RWPE2 (cell line): ENCODE results near the gene DUSP9.
A peak's percentile ranks its signal among the peaks of the same experiment; 100 is the strongest.

Experiments
- ATAC-seq: fragments of 200-7000 bp; cut with Tn5 transposase; 3 replicates; pipeline ENCODE4 v1.9.1; 2021; ENCODE audit warnings: low read depth
- DNase-seq: peaks from one replicate; pipeline ENCODE4 v3.0.0-alpha.2; 2020; ENCODE audit warnings: low spot score
- H3K27ac ChIP-seq: fragments of 450-650 bp; 2 replicates; pipeline ENCODE4 v1.5.1; 2017; ENCODE audit warnings: mild to moderate bottlenecking; ENCODE audit not compliant: poor library complexity, severe bottlenecking
- H3K27me3 ChIP-seq: fragments of 250-450 bp; sonication (Bioruptor Pico); 2 replicates; pipeline ENCODE4 v1.5.1; 2021; ENCODE audit warnings: mild to moderate bottlenecking, moderate library complexity; ENCODE audit not compliant: insufficient read depth, poor library complexity, severe bottlenecking
- H3K36me3 ChIP-seq: fragments of 250-450 bp; sonication (Bioruptor Pico); 2 replicates; pipeline ENCODE4 v1.5.1; 2020; ENCODE audit warnings: low read depth, mild to moderate bottlenecking, moderate library complexity
- H3K4me1 ChIP-seq: fragments of 250-450 bp; sonication (Bioruptor Pico); 2 replicates; pipeline ENCODE4 v1.5.1; 2021; ENCODE audit warnings: mild to moderate bottlenecking, moderate library complexity; ENCODE audit not compliant: insufficient read depth, poor library complexity, severe bottlenecking
- H3K4me3 ChIP-seq: fragments of 250-450 bp; sonication (Bioruptor Pico); 2 replicates; pipeline ENCODE4 v1.5.1; 2021; ENCODE audit warnings: mild to moderate bottlenecking, moderate library complexity; ENCODE audit not compliant: severe bottlenecking
- H3K9me3 ChIP-seq: fragments of 250-450 bp; sonication (Bioruptor Pico); 2 replicates; pipeline ENCODE4 v1.5.1; 2021; ENCODE audit warnings: mild to moderate bottlenecking, moderate library complexity; ENCODE audit not compliant: severe bottlenecking
- TF ChIP-seq, protein P1 (sequence below): fragments of 450-650 bp; IDR thresholded peaks from one replicate; pipeline ENCODE4 v1.5.1; 2017; ENCODE audit warnings: mild to moderate bottlenecking, moderate library complexity; ENCODE audit not compliant: poor library complexity, severe bottlenecking

Gene DUSP9

DNA sequence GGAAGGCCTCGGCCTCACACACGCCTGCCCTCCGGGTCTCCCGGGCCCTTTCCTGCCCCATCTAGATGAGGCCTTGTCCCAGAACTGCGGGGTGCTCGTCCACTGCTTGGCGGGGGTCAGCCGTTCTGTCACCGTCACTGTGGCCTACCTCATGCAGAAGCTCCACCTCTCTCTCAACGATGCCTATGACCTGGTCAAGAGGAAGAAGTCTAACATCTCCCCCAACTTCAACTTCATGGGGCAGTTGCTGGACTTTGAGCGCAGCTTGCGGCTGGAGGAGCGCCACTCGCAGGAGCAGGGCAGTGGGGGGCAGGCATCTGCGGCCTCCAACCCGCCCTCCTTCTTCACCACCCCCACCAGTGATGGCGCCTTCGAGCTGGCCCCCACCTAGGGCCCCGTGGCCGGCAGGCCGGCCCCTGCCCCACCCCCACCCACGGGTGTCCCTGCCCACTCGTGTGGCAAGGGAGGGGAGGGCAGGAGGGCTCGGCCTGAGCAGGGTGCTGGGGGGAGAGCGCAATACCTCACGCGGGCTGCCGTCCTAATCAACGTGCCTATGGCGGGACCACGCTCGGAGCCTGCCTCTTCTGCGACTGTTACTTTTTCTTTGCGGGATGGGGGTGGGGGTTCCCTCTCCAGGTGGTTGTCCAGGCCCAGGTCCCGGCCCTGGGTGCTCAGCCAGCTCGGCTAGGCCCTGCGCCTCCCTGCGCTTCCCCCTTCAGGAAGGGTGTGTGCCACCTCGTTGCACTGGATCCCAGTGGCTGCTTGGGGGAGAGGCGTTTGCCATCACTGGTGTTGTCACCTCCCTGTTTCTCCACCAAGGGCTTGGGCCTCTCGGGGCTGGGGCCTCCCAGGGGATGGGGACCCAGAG, 3.1 kb downstream of the DUSP9 start:
- Histone ChIP-seq H3K9me3 (no peaks in the 10 kb centered on the region), H3K4me3 (no peak overlapping the region), H3K4me1 (peaks cover 5% of the 10 kb centered on the region), H3K27ac (no peak overlapping the region), H3K27me3 (no peaks in the 10 kb centered on the region), H3K36me3 (no peaks in the 10 kb centered on the region)
- TF ChIP-seq, protein P1, sequence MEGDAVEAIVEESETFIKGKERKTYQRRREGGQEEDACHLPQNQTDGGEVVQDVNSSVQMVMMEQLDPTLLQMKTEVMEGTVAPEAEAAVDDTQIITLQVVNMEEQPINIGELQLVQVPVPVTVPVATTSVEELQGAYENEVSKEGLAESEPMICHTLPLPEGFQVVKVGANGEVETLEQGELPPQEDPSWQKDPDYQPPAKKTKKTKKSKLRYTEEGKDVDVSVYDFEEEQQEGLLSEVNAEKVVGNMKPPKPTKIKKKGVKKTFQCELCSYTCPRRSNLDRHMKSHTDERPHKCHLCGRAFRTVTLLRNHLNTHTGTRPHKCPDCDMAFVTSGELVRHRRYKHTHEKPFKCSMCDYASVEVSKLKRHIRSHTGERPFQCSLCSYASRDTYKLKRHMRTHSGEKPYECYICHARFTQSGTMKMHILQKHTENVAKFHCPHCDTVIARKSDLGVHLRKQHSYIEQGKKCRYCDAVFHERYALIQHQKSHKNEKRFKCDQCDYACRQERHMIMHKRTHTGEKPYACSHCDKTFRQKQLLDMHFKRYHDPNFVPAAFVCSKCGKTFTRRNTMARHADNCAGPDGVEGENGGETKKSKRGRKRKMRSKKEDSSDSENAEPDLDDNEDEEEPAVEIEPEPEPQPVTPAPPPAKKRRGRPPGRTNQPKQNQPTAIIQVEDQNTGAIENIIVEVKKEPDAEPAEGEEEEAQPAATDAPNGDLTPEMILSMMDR = no peak
- ATAC-seq = no peak
- no peak for DNase-seq

DNA sequence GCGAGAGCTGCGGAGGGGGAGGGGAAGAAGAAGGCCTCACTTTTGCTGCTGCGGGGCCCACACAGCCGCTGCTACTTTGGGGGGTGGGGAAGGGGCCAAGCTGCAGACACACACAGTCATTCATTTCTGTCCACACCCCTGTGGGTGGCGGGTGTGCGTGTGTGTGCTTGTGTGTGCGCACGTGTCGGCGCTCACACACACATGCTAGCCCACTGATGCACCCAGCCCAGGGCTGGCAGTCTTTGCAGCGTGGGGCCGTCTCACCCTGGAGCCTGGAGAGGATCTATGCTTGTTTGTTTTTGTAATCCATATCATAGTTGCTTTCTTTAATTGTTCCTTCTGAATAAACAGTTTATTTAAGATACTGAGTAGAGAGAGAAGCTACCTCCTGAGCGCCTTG, 4.0 kb downstream of the DUSP9 start:
- DNase-seq (no peak), ATAC-seq (no peak)
- Histone ChIP-seq H3K27ac (no peak overlapping the region), H3K4me1 (peaks cover 5% of the 10 kb centered on the region), H3K36me3 (no peaks in the 10 kb centered on the region), H3K9me3 (no peaks in the 10 kb centered on the region), H3K27me3 (no peaks in the 10 kb centered on the region), H3K4me3 (no peak overlapping the region)
- TF ChIP-seq, protein P1 = no peak

DNA sequence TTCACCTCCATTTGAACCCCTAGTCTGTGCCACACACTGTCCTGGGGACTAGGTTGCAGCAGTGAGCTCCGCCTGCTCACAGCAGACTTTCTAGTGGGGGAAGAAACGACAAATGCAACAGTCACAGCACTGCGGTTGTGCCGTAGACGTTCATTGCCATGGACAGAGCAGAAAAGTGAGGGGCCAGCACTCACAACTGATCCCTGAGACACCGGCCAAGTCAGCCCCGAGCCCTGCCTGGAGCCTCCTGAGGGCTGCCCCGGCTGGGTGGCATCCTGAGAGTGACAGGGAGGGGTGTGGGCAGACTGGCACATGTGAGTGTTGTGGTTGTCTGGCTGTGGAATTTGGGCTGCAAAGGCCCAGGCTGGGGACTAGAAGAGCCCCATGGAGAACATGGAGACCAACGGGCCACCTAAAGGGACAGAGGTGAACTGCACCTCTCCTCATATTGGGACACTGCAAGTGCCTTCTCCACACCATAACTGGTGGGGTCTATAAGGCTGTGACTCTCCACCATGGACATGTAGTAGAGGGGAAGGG, 4.6 kb downstream of the DUSP9 start:
- Histone ChIP-seq H3K27me3 (no peaks in the 10 kb centered on the region), H3K4me1 (peaks cover 2% of the 10 kb centered on the region), H3K9me3 (no peaks in the 10 kb centered on the region), H3K36me3 (no peaks in the 10 kb centered on the region), H3K27ac (no peak overlapping the region), H3K4me3 (no peak overlapping the region)
- TF ChIP-seq, protein P1 = no peak
- ATAC-seq (peak; percentile 62; the same call in 2 of the 3 replicates), DNase-seq (no peak)

DNA sequence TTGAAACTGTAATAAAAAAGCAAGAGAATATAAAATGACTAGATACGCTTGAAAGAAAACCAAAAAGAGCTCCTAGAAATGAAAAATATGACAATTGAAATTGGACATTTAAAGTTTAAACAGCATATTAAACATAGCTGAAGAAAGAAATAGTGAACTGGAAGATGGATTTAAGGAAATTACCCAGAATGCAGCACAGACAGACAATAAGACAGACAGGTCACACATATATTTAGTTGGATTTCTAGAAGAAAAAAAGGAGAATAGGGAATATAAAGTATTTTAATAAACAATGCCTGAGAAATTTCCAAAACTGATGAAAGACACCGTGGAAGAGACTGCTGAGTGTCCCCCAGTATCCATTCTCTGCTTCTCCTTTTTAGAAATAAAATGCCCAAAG, 6.6 kb downstream of the DUSP9 start:
- H3K9me3 ChIP-seq = no peaks in the 10 kb centered on the region
- no peak overlapping the region for H3K27ac ChIP-seq
- no peaks in the 10 kb centered on the region for H3K36me3 ChIP-seq
- TF ChIP-seq, protein P1 = no peak
- no peaks in the 10 kb centered on the region for H3K27me3 ChIP-seq
- no peak overlapping the region for H3K4me3 ChIP-seq
- DNase-seq (no peak), ATAC-seq (no peak)
- H3K4me1 ChIP-seq = no peaks in the 10 kb centered on the region

DNA sequence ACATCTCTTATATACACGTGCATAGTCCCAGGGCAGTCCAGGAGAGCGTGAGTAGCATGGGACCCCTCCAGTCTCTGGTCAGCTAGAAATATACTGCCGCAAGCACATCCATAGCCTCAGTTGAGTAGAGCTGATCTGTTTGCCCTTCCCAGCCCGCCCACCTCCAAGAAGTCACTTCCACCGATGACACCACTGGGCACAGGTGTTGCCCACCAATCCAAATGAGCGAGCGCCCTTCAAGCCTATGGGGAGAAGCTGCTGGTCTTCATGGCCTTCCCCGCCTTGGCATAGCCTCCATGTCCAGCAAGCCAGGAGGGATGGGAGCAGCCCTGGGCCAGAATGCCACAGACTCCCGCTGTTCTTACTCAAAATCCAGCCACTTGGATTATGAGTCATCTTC, 10.2 kb downstream of the DUSP9 start:
- no peaks in the 10 kb centered on the region for H3K4me1 ChIP-seq
- no peaks in the 10 kb centered on the region for H3K9me3 ChIP-seq
- no peak overlapping the region for H3K27ac ChIP-seq
- DNase-seq (no peak), ATAC-seq (no peak)
- TF ChIP-seq, protein P1 = no peak
- no peaks in the 10 kb centered on the region for H3K36me3 ChIP-seq
- no peak overlapping the region for H3K4me3 ChIP-seq
- peaks cover 6% of the 10 kb centered on the region for H3K27me3 ChIP-seq
